RPMI7951 (cell line): ENCODE data around the gene DENND11. TPM values are rescaled to one million over a fixed set of nuclear protein-coding genes. Genes with fewer than 3 reads are reported as not detected.

Experiments
- DNase-seq: peaks from one replicate; pipeline ENCODE4 v3.0.0-alpha.2; 2012; ENCODE audit warnings: low read depth
- total RNA-seq: library from RNA; depleted of rRNA; stranded (reverse); fragments of >200 nt; shearing (Covaris generic); gene quantifications from 2 replicates; pipeline ENCODE4 v1.2.3, GENCODE V29; 2014; rRNA removed

DENND11 gene, protein sequence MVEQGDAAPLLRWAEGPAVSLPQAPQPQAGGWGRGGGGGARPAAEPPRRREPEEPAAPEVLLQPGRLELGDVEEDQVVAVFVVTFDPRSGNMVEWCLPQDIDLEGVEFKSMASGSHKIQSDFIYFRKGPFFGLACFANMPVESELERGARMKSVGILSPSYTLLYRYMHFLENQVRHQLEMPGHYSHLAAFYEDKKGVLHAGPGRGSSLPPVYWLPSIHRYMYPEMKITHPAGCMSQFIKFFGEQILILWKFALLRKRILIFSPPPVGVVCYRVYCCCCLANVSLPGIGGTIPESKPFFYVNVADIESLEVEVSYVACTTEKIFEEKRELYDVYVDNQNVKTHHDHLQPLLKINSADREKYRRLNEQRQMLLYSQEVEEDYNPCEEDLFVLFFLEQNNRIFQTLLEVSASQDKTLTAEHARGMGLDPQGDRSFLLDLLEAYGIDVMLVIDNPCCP
- 3.6 and 4.0 TPM in 2 replicates for total RNA-seq

DNA sequence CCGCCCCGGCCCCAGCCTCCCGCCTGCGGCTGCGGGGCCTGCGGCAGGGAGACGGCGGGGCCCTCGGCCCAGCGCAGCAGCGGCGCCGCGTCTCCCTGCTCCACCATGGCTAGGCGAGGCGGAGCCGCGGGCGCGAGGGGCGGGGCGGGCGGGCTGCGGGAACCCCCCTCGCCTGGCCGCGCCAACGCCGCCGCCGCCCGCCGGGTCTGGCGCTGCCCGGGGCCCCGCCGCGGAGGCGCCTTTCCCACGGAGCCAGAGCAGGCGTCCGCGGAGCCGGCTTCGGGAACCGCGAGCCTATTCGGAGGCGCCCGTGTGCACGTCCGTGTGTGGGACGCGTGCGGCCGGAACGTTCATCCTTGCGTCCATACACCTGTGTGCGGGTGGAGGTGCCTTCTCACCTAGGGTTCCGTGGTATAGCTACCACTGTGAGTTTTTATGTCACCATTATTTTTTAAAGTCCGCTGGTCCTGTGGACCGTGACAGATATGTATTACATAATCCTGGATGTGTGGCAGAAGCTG is at the start of gene DENND11:
Gene DENND11, minus strand, starts transcription at position 120 of the 521 bp plus-strand sequence. Its CDS starts 13 bp downstream, at position 107.
- DNase-seq: peak; percentile 48

DNA sequence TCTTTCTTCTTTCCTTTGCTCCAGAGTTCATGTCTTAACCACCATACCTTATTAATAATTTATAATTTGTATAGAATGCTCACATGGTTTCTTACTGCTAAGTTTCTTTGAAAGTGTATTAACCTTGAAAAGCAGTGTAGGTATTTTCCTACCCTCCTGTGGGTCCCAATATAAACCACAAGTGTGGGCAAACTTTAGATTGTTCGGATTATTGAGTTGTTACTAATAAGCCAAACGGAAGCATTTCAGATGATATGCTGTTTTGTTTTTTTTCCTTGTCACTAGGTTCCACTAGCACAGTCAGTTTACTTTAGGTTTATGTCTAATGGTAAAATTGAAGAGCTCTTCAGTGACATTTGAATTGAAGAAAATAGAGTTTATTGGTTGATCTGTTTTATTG is 46.4 kb upstream of the DENND11 start:
- no peak for DNase-seq

DNA sequence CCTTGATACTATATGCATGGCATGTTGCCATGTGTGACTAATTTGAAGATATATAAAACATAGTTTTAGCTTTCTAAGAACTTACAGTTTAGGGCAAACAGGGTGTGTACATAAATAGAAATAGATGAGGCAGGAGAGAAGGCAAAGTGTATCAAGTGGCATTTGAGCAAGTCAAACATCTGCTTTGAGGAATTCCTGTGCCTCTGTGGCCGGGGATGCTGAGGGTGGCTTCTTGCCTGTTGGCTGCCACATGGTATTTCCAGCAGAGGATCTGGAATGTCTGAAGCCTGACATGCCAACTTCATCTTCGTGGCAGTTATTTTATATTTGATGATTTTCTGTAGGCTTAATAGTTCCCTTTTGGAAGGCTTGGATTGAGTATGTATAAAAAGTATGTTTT is 42.2 kb upstream of the DENND11 start:
- no peak for DNase-seq

DNA sequence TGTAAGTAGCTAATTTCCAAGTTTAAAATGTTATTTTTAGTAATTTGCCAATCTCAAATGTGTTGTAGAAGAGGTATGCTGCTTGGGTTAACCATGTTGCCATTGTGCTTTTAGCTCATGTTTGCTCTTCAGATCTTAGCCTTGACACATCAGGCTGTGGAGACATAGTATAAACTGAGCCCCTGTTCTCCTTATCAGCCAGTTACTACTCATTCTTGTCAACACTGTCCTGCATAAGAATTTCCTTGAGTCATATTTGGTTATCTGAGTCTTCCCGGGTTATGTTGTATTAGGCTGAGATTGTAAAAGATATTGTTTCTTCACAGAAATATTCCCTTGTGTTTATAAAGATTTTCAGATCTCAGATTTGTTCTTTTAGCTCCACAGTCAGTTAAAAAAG is 40.3 kb upstream of the DENND11 start:
- no peak for DNase-seq

DNA sequence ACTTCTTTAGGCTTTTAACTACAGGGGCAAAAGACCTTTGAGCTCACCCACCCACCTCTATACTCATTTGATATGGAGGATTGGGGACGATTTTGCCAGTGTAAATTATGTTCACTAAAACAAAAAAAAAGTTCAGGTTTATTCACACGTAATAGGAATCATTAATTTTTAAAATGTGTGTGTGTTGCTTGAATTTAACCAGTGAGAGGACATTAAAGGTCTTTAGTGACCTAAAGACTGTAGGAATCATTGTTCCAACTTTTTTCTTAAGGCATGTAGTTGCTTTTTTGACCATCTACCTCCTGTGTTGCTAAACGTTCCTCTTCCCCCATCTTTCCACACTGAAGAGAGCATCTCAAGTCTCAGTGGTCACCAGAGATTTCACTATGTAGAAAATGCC is 37.3 kb upstream of the DENND11 start:
- no peak for DNase-seq

DNA sequence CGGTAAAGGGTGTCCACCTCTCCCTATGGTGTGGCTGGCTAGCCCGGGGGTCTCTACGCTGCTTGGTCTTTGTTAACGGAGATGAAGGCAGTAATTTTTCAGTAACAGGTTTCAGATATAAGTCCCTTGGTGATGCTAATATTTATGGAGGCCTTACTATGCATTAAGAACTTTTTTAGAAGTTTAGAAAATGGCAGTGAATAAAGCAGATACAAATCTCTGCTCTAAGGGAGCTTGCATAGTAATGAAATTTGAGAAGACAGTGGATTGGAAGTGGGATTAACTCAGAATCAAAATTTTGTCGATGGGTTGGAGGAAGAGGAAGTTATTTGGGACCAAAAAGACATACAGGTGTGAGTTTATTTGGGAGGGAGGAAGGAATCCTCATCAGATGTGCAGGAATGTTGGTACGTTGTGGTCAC is 36.6 kb upstream of the DENND11 start:
- no peak for DNase-seq

DNA sequence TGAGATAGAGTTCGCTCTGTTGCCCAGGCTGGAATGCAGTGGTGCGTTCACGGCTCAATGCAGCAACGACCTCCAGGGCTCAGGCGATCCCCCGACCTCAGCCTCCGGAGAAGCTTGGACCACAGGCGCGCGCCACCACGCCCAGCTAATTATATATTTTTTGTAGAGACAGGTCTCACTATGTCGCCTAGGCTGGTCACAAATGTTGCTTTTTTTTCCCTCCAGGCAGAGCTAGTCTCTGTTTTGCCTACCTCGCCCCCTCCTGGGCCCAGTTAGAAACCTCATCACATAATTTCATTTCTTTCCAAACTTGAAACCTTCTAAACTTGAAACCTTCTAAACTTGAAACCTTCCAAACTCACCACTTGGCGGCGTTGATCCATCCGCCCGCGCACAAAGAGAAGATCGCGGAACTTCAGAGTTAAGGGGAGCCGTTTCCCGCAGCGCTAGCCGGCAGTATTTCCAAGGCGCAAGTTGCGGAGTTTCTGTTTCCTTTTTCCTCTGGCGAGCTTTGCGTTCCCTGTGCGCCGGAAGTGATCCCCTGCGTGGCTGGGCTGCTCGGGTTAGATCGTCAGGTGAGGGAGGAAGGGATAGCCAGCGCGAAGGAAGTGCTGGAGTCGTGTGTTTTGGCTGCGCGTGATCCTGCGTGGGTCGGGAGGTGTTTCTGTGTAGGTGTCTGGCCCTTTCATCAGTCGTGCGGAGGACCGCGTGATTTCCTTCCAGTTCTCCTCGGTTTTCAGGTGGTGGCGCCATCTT is 36.0 kb upstream of the DENND11 start, which contains the start of gene SSBP1:
Gene SSBP1, plus strand, starts transcription at position 523 of the 756 bp plus-strand sequence. CDS start 809 bp downstream, outside the sequence.
- peak; percentile 95 for DNase-seq

DNA sequence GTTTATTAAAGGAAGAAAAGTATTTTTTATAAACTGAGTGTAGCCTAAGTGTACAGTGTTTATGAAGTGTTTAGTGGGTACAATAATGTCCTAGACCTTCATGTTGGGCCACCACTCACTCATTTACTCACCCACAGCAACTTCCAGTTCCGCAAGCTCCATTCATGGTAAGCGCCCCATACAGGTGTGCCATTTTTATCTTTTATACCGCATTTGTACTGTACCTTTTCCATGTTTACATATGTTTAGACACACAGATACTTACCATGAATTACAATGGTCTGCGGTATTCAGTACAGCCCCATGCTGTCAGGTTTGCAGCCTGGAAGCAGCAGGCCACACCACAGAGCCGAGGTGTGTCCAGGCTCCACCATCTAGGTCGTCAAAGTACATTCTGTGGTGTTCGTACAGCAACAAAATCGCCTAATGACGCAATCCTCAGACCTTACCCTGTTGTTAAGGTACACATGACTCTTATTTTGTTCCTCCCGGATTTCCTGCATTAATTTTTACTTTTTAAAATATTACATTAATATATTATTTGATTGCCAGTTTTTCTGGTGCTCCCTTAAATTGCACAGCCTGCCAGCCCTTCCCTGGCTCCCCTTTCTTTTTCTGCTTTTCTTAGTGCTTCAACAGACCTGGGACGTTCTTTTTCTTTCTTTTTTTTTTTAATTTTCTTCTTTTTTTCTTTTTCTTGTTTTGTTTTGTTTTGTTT is 35.3 kb upstream of the DENND11 start:
- DNase-seq: peak; percentile 9

DNA sequence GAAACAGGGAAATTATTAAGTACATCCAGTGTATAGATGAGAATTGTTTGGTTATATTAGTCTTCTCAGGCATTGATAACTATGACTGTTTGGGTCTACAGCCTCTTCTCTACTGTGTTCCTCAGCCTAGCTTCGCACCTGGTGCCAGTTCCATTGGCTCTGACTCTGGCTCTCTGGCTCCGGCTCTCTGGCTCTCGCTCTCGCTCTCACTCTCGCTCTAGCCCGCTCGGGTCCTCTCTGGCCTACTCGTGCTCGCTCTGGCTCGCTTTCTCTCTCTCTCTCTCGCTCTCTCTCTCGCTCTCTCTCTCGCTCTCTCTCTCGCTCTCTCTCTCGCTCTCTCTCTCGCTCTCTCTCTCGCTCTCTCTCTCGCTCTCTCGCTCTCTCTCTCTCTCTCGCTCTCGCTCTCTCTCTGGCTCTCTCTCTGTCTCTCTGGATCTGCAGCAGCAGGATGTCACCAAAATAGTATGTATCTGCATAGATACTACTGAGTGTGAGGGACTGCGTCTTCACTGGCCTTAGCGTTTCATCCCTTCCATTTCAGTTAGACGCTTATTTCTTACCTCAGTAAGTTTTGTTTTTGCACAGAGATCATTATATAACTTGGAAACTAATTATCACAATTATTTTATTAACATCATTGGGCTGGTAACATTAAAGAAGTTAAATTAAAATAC is 29.6 kb upstream of the DENND11 start:
- no peak for DNase-seq

DNA sequence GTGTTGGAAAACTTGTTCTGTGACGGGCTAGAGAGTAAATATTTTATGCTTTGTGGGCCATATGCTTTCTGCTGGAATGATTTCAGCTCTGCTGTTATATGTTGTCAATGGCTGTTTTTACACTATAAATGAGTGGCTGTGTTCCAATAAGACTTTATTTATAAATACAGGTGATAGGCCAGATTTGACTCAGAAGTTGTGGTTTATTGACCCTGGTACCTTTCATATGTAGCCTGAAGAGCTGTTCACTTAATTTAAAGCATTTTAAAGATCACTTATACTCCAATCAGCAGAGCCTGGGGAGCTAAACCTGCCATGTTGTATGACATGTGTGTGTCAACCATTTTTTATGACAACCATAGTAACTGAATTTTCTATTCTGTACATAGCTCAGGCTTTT is 27.1 kb upstream of the DENND11 start:
- DNase-seq: no peak

DNA sequence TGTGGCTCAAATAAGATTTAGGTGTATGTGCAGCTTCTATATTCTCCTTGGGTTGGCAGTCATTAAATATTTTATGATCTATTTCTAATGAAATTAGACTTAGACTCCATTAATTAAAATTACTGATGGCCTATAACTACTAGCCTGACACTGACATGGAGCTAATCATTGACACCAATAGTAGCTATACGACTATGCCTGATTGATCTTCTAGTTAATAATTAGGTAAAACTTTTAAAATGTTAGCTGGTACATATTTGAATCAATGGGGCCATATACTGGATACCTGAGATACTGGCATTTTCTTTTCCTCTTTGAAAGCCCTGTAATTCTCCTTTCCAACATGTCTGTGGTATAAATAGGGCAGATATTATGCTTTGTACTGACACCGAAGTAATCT is 20.6 kb upstream of the DENND11 start:
- no peak for DNase-seq

DNA sequence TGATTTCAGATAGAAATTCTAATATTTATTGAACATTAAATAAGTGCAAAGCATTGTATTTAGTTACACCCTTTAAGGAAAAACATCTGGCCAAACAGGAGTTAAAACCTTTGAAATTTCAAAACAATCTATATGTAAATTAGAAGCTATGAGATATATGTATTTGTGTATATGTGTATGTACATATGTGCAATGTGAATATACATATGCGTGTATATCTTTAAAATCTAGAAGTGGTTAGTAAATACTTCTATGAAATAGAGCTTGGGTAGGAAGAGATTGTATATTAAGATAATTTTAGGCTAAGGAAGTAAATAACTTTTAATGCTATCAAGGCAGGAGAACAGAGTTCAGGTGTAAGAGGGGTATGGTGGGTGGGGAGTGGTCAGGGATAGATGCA is 15.5 kb upstream of the DENND11 start:
- no peak for DNase-seq

DNA sequence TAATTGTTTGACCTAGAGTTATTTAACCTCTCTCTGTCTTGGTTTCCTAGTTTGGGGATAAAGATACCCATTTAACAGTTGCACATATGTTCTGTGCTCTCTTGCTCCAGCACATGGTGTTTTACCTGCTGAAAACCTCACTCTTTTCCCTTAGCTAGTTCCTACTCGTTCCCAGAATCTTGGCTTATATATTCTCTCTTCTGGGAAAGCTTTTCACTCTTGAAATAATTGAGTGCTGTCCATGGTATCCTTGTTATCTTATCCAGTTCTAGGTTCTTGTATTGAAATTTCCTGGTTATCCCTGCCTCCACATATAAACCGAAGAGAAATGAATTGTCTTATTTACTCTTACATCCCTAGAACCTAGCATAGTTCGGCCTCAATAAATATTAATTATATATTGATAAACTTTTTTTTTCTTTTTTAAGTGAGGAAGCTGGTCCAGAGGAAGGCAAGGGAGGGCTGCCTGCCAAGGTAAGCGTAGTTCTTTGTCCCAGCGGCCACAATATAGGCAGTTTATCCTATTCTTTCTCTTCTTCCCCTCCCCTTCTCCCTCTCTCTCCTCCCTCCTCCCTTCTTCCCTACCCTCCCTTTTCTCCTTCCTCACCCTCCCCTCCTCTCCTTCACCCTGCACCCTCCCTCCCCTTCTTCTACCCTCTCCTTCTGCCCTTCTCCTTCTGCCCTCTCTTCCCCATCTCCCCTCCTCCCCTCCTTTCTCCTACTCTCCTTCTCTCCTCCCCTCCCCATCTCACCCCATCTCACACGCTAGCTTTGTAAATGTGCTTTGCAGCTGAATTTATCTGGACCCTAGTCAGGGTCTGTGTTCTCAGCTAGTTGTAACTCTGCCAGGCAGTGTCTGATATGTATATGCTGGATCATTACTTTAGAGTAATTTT is 14.1 kb upstream of the DENND11 start:
- no peak for DNase-seq

DNA sequence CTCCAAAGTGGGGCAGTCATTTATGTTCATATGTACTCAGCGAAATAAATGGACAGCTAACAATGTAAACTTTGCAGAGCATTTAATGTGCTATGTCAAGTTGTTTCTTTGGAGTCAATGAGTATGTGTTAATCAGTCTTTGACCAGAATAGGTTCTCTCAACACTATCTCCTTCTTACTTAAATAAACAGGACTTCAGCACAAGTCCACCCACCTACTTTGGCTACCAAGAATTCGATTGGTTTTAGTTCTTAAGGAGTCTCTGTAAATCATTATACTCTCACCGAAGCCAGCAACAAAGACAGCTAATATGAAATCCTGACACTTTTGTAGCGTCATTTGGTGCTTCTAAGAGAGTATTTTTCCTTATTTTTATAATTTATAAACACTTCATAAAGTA is 13.1 kb upstream of the DENND11 start:
- DNase-seq: no peak

DNA sequence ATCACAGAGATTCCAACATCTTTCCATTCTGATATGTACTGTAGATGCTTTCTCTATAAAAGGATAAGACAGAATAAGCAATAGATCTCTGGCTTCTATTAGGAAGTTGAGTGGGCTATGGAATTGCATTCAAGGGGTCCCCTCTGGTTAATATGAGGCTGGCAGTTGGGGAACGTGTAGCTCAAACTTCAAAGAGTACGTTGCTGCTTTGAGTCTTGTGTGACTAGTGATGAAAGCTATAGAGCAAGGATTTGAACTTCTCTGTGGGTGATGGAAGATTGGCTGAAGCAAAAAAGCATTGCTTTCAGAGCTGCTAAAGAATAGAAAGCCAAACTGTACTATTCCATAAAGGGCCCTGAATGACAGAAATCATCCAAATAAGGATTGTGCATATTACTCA is 12.6 kb upstream of the DENND11 start:
- DNase-seq: no peak

DNA sequence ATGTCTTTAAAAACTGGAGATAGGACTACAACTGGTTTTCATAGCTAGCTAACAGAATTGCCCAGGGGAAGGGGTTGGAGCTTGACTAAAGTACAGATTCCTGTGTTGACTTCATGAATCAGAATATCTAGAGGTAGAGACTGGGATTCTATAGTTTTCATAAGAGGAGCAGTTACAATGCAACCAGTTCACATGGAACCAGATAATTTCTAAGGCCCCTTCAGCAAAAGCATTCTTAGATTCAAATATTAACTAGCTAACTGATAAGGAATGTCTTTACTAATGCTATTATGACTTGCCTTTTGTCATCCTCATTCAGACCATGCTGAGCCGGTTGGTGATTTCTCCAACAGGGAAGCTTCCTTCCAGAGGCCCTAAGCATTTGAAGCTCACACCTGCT is 11.9 kb upstream of the DENND11 start:
- no peak for DNase-seq

DNA sequence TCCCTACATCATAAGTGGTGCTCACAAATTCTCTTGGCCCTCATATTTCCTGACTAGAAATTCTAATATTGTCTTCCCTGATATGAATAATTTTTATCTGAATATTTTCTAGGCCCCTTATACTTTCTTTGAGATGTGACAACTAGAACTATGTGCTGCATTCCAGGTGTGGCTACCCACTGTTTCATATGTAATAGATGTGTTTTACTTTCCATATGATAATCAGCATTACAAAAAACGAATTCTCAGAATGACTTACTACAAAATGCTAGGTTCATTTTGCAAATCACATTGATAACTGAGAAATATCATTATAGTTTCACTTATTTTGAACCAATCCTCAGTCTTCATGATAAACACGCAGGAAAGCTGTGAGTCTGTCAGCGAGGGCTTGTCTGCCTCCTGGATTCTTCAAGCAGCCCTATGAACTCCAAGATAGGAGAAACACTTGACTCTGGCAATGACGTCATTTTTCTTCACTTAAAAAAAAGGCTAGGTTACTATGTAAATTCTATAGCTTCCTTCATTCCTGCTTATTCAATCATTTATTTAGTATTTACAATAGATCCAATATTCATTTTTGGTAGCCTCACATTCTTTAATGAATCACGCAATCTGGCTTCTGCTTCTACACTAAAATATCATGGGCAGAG is 10.8 kb upstream of the DENND11 start:
- no peak for DNase-seq

DNA sequence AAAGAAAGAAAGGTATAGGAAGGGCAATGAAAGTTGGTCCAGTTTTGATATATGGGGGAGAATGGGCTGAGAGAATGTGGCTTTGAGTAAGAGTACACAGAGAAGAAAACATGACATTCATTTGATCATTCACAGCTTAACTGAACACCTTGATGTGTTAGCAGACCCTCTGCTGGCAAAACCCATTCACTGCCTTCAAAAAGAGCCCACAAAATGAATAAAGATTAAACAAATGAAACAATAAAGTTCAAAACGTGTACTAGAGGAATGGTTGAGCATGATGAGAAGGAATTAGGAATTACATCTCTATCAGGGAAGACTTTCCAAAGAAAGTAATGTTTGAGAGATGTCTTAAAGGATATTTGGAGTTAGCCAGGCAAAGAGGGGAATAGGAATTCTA is 8.3 kb upstream of the DENND11 start:
- DNase-seq: no peak

DNA sequence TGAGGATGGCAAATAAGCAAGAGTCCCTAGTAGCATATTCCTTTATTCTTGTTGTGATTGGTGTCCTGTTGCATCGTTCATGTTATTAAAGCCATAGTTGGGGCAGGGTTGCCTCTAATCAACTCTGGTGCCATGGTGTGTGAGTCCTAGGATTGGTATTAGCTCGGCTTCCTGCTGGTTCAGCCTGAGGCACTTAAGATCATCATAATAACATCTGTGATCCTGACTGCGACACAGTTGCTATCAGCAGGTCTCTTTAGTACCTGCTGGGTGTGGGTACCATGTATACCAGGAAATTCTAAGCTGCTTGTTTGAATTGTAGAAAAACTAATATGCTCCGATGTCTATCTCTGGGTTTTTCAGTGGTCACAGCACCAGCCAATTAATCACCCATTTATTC is 7.8 kb upstream of the DENND11 start:
- DNase-seq: peak; percentile 6

DNA sequence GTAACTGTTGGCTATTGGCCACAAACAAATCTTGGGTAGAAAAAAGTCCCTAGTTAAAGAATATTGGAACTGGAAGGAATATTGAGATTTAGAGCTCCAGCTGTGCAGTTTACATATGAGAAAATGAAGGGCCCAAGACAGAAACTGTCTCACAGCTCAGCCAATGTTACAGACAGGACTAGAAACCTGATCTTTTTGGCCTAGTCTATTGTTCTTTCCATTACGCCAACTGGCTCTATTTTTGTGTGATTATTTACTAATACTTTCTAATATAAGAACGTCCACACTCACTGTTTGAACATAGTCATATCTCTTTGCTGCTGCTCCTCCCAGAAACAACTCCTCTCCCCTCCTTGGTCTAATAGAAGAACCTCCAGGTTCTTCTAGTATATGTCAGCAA is 7.4 kb upstream of the DENND11 start:
- no peak for DNase-seq
